Endothelial cell of umbilical vein (primary cell): ENCODE measurements around the gene PITPNM1. TPM values are rescaled to one million over a fixed set of nuclear protein-coding genes. Genes with fewer than 3 reads are reported as not detected.
A peak's percentile ranks its signal among the peaks of the same experiment; 100 is the strongest.

Experiments
- BruUV-seq: library from RNA; stranded (reverse); fragments of 400-500 nt; replicated peaks from 2 replicates; lab custom pipeline; 2021; lab: Mats Ljungman, UMichigan
- CTCF ChIA-PET: fragments of 300-600, 350-600 bp; sonication (Branson Sonifier 250); formaldehyde crosslinking; loops from one replicate; lab custom pipeline; 2021; ENCODE audit warnings: antibody characterized with exemption, inconsistent platforms; lab: Charles Lee
- POLR2A ChIA-PET: fragments of 300-600, 350-600 bp; sonication (Branson Sonifier 250); formaldehyde crosslinking; loops from one replicate; lab custom pipeline; 2021; ENCODE audit warnings: antibody characterized with exemption, inconsistent platforms; lab: Charles Lee
- DNase-seq: peaks from one replicate; pipeline ENCODE4 v3.0.0-alpha.2; 2011; ENCODE audit warnings: low read depth, low spot score
- FAIRE-seq: peaks from 2 replicates; lab custom pipeline; 2011; peaks lifted over from hg19 to GRCh38; lab: Jason Lieb, UNC
- H2AFZ ChIP-seq: 2 replicates; pipeline ENCODE4 v1.6.0; 2012; ENCODE audit warnings: low read depth, low read length, control low read depth, inconsistent platforms
- H3K27ac ChIP-seq: 2 replicates; pipeline ENCODE4 v1.5.1; 2011; ENCODE audit warnings: low read depth, mild to moderate bottlenecking, control low read depth, low read length, moderate library complexity; ENCODE audit not compliant: insufficient read depth
- H3K27me3 ChIP-seq, 2 experiments: 2 replicates each; pipeline versions ENCODE4 v1.6.0 to v1.6.1; 2011; ENCODE audit warnings: low read length in 2 of 2, mixed read lengths in 1 of 2; ENCODE audit not compliant: control insufficient read depth in 2 of 2, insufficient read depth in 2 of 2
- H3K36me3 ChIP-seq, 2 experiments: 2 replicates in 1 of 2; 3 replicates in 1 of 2; pipeline ENCODE4 v1.5.1; 2011; ENCODE audit warnings: low read length in 2 of 2, mild to moderate bottlenecking in 1 of 2, moderate library complexity in 1 of 2; ENCODE audit not compliant: control insufficient read depth in 2 of 2, insufficient read depth in 2 of 2; ENCODE audit errors: extremely low read depth in 1 of 2
- H3K4me1 ChIP-seq: 3 replicates; pipeline ENCODE4 v1.5.1; 2011; ENCODE audit warnings: mild to moderate bottlenecking, low read length; ENCODE audit not compliant: control insufficient read depth, insufficient read depth; ENCODE audit errors: extremely low read depth
- H3K4me2 ChIP-seq: 2 replicates; pipeline ENCODE4 v1.6.1; 2011; ENCODE audit warnings: low read length, control low read depth, mixed read lengths; ENCODE audit not compliant: insufficient read depth
- H3K4me3 ChIP-seq, 3 experiments: fragments of 200-600 bp in 1 of 3; sonication (generic), shearing (Covaris generic) in 1 of 3; replicated peaks in 1 of 3; 2 replicates each; pipeline ENCODE4 v1.5.1; 2011 to 2016; ENCODE audit warnings: control low read depth in 3 of 3, low read length in 3 of 3, mild to moderate bottlenecking in 2 of 3, inconsistent platforms in 1 of 3, low read depth in 1 of 3, moderate library complexity in 1 of 3; ENCODE audit not compliant: insufficient read depth in 1 of 3
- H3K79me2 ChIP-seq: 2 replicates; pipeline ENCODE4 v1.6.0; 2012; ENCODE audit warnings: low read length, inconsistent platforms; ENCODE audit not compliant: control insufficient read depth, insufficient read depth
- H3K9ac ChIP-seq: replicated peaks from 2 replicates; pipeline ENCODE3; 2011; ENCODE audit warnings: low read length, control low read depth; ENCODE audit not compliant: insufficient read depth; ENCODE audit errors: extremely low read depth
- H3K9me1 ChIP-seq: replicated peaks from 3 replicates; pipeline ENCODE4 v1.6.0; 2011; ENCODE audit warnings: mild to moderate bottlenecking, low read length; ENCODE audit not compliant: control insufficient read depth, insufficient read depth; ENCODE audit errors: extremely low read depth
- H3K9me3 ChIP-seq: replicated peaks from 2 replicates; pipeline ENCODE4 v1.5.1; 2012; ENCODE audit warnings: low read length, inconsistent platforms; ENCODE audit not compliant: control insufficient read depth, insufficient read depth
- H4K20me1 ChIP-seq: replicated peaks from 2 replicates; pipeline ENCODE3; 2011; ENCODE audit warnings: mild to moderate bottlenecking, low read length; ENCODE audit not compliant: control insufficient read depth, insufficient read depth; ENCODE audit errors: extremely low read depth
- EZH2 ChIP-seq: IDR thresholded peaks from 2 replicates; pipeline ENCODE4 v1.6.1; 2012; ENCODE audit warnings: borderline replicate concordance, low read depth, mild to moderate bottlenecking, moderate library complexity, low read length, inconsistent platforms; ENCODE audit not compliant: severe bottlenecking
- FOS ChIP-seq: IDR thresholded peaks from 2 replicates; pipeline ENCODE4 v1.6.1; 2011; ENCODE audit warnings: mild to moderate bottlenecking, low read length, moderate library complexity, borderline replicate concordance; ENCODE audit not compliant: insufficient read depth
- GATA2 ChIP-seq: IDR thresholded peaks from 2 replicates; pipeline ENCODE4 v1.7.0; 2011; ENCODE audit warnings: low read depth, mild to moderate bottlenecking, moderate library complexity, mixed read lengths, low read length; ENCODE audit not compliant: insufficient read length, insufficient read depth
- JUN ChIP-seq: IDR thresholded peaks from 2 replicates; pipeline ENCODE4 v1.6.1; 2011; ENCODE audit warnings: borderline replicate concordance, low read depth; ENCODE audit not compliant: insufficient read length, insufficient read depth
- MYC ChIP-seq: IDR thresholded peaks from one replicate; pipeline ENCODE4 v1.6.1; 2011; ENCODE audit warnings: mild to moderate bottlenecking, low read depth, low read length
- POLR2A ChIP-seq: IDR thresholded peaks from 2 replicates; pipeline ENCODE4 v1.6.1; 2012; ENCODE audit warnings: low read depth, mild to moderate bottlenecking, control low read depth, low read length
- POLR2AphosphoS5 ChIP-seq: IDR thresholded peaks from 2 replicates; pipeline ENCODE4 v1.6.1; 2012; ENCODE audit warnings: low read depth, mild to moderate bottlenecking, control low read depth, low read length, moderate library complexity; ENCODE audit not compliant: insufficient read depth
- dilution Hi-C: fragments of 300-500 bp; cut with MboI; formaldehyde crosslinking; loops from one replicate; pipeline ENCODE4 v1.15.0; 2019; ENCODE audit warnings: low sequenced_read_pairs; ENCODE audit not compliant: extremely low pct_ligation_motif_present
- intact Hi-C: fragments of 100-400 bp; cut with micrococcal nuclease; formaldehyde crosslinking; loops from one replicate; pipeline ENCODE4 v1.10.0; 2022
- polyA plus RNA-seq, 4 experiments: library from polyadenylated mRNA; depleted of rRNA in 3 of 4; stranded (reverse) in 3 of 4; unstranded in 1 of 4; fragments of >200 nt; gene quantifications; 2 replicates each; pipeline versions ENCODE4 v1.2.1 to v1.2.3, GENCODE V29; 2011 to 2012; ENCODE audit warnings: missing spikeins in 1 of 4
- total RNA-seq: library from RNA; stranded (reverse); gene quantifications from 2 replicates; pipeline ENCODE4 v1.2.3, GENCODE V29; 2021
- TF ChIP-seq, protein P1 (sequence below), 2 donors: IDR thresholded peaks; 1 replicate in 1 of 2; 2 replicates in 1 of 2; pipeline ENCODE4 v1.5.1; 2011; ENCODE audit warnings: low read length in 2 of 2, mild to moderate bottlenecking in 2 of 2, moderate library complexity in 2 of 2, control low read depth in 1 of 2, inconsistent platforms in 1 of 2, low read depth in 1 of 2; ENCODE audit not compliant: insufficient read depth in 1 of 2; ENCODE audit errors: extremely low read depth in 1 of 2
- TF ChIP-seq, protein P2 (sequence below): IDR thresholded peaks from 2 replicates; pipeline ENCODE4 v1.6.1; 2011; ENCODE audit not compliant: insufficient read depth, insufficient read length

The PITPNM1 gene
- total and polyA plus RNA-seq, 2 donors (not counting 3 experiments of a cell fraction or from before 2014, with no cell fraction given) = 16.5 to 26.4 TPM

DNA sequence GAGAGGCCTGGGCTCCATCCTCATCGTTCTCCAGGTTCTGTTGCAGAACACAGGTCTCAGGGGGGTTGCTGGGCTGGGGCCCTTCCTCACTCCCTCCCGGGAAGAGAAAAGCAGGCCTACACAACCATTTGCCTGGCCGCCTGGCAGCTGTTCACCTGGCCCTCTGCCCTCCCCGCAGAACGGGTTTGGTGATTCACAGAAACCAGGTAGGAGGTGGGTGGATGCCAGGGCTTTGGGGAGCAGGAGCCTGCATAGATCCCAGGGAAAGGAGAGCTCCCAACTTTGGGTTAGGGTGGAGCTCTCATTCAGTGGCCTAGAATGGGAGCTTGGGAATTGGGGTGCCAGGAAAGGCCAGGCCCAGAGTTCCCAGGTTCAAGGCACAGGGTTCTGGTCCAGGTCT lies 37.1 kb downstream of the PITPNM1 start:
- intact Hi-C loops (loop anchor here (2.0 to 5.0 kb wide), 3 partner anchors 39 to 115 kb away; partner anchors contain the start of genes POLD4 and RPS6KB2), dilution Hi-C loops (no loop called here)
- Histone ChIP-seq H3K4me1 (peaks cover 19% of the 10 kb centered on the region), H4K20me1 (no peaks in the 10 kb centered on the region), H3K4me3 (peak overlapping the region in 2 of 3 experiments; percentile 64 to 79), H3K9me3 (no peaks in the 10 kb centered on the region), H3K79me2 (no peaks in the 10 kb centered on the region), H2AFZ (no peak overlapping the region), H3K36me3 (no peaks in the 10 kb centered on the region), H3K27me3 (no peaks in the 10 kb centered on the region), H3K9me1 (no peaks in the 10 kb centered on the region), H3K4me2 (peak overlapping the region; percentile 52), H3K9ac (peak overlapping the region; percentile 54), H3K27ac (no peak overlapping the region)
- FAIRE-seq = no peak
- DNase-seq = no peak
- CTCF ChIA-PET = interaction anchor here (0.8 to 2.6 kb wide), 7 partner anchors 8 to 122 kb away, joined by 3 to 26 read pairs (median 4); partner anchors contain the start of genes AIP, GPR152 and PPP1CA
- POLR2A ChIA-PET = no interaction called here
- TF ChIP-seq FOS (no peak), POLR2AphosphoS5 (no peak), JUN (no peak), EZH2 (no peak), MYC (no peak), POLR2A (no peak)
- BruUV-seq = no TSS peak

DNA sequence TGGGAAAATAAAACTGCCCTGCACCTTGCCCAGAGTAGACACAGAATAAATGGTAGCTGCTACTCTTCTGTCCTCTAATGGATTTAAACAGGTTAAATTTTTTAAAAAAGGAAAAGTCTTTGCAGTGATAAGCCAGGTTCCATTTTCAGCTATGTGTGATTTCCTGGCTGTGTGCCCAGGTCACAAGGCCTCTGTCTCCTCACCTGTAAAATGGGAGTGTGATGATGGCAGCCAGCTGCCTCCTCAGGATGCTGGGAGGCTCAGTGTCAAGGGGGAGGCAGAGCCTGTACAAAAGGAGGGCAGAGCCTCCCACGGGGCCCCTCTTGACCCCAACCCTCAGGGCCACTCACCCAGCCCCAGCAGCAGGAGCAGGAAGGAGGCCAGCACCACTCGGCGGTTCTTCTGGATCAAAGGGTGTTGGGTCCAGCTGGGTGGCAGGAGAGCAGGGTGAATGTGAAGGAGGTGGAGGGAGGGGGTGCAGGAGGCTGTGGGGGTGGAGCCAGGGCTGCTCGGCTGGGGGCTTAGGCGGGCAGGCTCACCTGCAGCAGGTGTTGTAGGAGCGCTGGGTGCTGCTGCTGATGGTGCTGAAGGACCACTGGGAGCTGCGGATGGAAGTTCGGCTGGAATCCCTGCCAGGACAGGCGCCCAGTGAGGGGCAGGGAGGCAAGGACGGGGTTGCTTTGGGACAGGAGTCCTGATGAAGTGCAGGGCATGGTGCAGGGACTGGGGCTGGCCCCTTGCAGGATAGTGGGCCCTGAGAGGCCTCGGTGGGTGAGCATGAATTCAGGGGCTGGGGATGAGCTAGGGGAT lies 38.0 kb downstream of the PITPNM1 start:
- peaks cover 19% of the 10 kb centered on the region for H3K4me1 ChIP-seq
- no peaks in the 10 kb centered on the region for H3K36me3 ChIP-seq
- no peaks in the 10 kb centered on the region for H3K79me2 ChIP-seq
- no peaks in the 10 kb centered on the region for H3K27me3 ChIP-seq
- no peak overlapping the region for H3K4me2 ChIP-seq
- H3K9me1 ChIP-seq = no peaks in the 10 kb centered on the region
- no peak overlapping the region for H2AFZ ChIP-seq
- no peak for FAIRE-seq
- no peaks in the 10 kb centered on the region for H4K20me1 ChIP-seq
- H3K4me3 ChIP-seq = no peak overlapping the region
- intact Hi-C loops = loop anchor here (5.0 kb wide), 1 partner anchor 95 kb away; no protein-coding TSS in a partner anchor
- dilution Hi-C loops = no loop called here
- BruUV-seq = no TSS peak
- no peak for DNase-seq
- POLR2A ChIA-PET = no interaction called here
- CTCF ChIA-PET = interaction anchor here (1.6 to 2.6 kb wide), 2 partner anchors 16 to 66 kb away, joined by 4 to 26 read pairs; partner anchors contain the start of genes AIP and PPP1CA
- TF ChIP-seq POLR2A (no peak), EZH2 (no peak), JUN (no peak), FOS (no peak), POLR2AphosphoS5 (no peak), GATA2 (no peak), MYC (no peak)
- TF ChIP-seq, protein P1, sequence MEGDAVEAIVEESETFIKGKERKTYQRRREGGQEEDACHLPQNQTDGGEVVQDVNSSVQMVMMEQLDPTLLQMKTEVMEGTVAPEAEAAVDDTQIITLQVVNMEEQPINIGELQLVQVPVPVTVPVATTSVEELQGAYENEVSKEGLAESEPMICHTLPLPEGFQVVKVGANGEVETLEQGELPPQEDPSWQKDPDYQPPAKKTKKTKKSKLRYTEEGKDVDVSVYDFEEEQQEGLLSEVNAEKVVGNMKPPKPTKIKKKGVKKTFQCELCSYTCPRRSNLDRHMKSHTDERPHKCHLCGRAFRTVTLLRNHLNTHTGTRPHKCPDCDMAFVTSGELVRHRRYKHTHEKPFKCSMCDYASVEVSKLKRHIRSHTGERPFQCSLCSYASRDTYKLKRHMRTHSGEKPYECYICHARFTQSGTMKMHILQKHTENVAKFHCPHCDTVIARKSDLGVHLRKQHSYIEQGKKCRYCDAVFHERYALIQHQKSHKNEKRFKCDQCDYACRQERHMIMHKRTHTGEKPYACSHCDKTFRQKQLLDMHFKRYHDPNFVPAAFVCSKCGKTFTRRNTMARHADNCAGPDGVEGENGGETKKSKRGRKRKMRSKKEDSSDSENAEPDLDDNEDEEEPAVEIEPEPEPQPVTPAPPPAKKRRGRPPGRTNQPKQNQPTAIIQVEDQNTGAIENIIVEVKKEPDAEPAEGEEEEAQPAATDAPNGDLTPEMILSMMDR (IDR thresholded peaks at IDR 0.05; ENCODE audit: extremely low read depth in 1 of 2, insufficient read depth in 1 of 2, low read depth in 1 of 2, low read length in 2 of 2) = no peak
- TF ChIP-seq, protein P2, sequence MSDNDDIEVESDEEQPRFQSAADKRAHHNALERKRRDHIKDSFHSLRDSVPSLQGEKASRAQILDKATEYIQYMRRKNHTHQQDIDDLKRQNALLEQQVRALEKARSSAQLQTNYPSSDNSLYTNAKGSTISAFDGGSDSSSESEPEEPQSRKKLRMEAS = no peak
- no peaks in the 10 kb centered on the region for H3K9me3 ChIP-seq
- H3K27ac ChIP-seq = no peak overlapping the region
- H3K9ac ChIP-seq = no peak overlapping the region
